BJ (cell line): ENCODE data around the gene CLN5. TPM values are rescaled to one million over a fixed set of nuclear protein-coding genes. Genes with fewer than 3 reads are reported as not detected.

ENCODE experiments used
- CTCF ChIA-PET: fragments of 350-600 bp; formaldehyde crosslinking; extraction: SDS; loops from one replicate; lab custom pipeline; 2021; ENCODE audit warnings: antibody characterized with exemption, inconsistent platforms; lab: Yijun Ruan, JAX
- POLR2A ChIA-PET: fragments of 300-600 bp; sonication (Branson Sonifier 250); formaldehyde crosslinking; extraction: SDS; loops from one replicate; lab custom pipeline; 2021; ENCODE audit warnings: antibody characterized with exemption; lab: Charles Lee
- DNase-seq: peaks from one replicate; pipeline ENCODE4 v3.0.0-alpha.2; 2011; ENCODE audit warnings: low read depth
- H3K27me3 ChIP-seq: 2 replicates; pipeline ENCODE4 v1.6.0; 2011; ENCODE audit warnings: low read length; ENCODE audit not compliant: control insufficient read depth, insufficient read depth
- H3K36me3 ChIP-seq: 2 replicates; pipeline ENCODE4 v1.5.1; 2011; ENCODE audit warnings: low read length; ENCODE audit not compliant: control insufficient read depth, insufficient read depth
- H3K4me3 ChIP-seq: 2 replicates; pipeline ENCODE4 v1.5.1; 2011; ENCODE audit warnings: low read depth, mild to moderate bottlenecking, control low read depth, low read length
- polyA plus RNA-seq: library from polyadenylated mRNA; depleted of rRNA; stranded (reverse); fragments of >200 nt; gene quantifications from 2 replicates; pipeline ENCODE4 v1.2.3, GENCODE V29; 2011
- TF ChIP-seq, protein P1 (sequence below): IDR thresholded peaks from 2 replicates; pipeline ENCODE4 v1.5.1; 2011; ENCODE audit warnings: low read depth, mild to moderate bottlenecking, control low read depth, inconsistent platforms, low read length, moderate library complexity; ENCODE audit not compliant: insufficient read depth

The CLN5 gene
- polyA plus RNA-seq, 1 experiment: 11.0 TPM

DNA sequence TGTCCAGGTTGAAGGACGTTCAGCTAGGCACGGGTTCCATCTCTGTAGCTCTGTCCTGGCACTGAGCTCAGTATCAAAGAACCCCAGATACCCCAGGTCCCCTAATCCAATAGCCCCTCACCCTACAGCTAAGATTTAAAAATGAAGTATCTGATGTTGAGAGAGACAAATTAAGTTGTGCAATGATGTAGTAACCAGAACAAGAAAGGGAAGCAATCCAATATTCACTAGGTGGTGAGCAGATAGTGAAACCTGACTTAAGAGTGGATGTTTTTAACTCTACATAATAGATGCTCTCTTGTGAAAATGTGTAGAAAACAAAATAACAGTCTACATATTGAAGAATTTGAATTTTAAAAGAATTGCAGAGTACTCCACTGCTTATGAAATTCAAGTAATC is 41.8 kb upstream of the CLN5 start:
- ChIA-PET POLR2A (no interaction called here), CTCF (no interaction called here)
- Histone ChIP-seq H3K36me3 (no peaks in the 10 kb centered on the region), H3K4me3 (no peak overlapping the region), H3K27me3 (peaks cover 3% of the 10 kb centered on the region; the same call in 1 of the 2 replicates)
- TF ChIP-seq, protein P1, sequence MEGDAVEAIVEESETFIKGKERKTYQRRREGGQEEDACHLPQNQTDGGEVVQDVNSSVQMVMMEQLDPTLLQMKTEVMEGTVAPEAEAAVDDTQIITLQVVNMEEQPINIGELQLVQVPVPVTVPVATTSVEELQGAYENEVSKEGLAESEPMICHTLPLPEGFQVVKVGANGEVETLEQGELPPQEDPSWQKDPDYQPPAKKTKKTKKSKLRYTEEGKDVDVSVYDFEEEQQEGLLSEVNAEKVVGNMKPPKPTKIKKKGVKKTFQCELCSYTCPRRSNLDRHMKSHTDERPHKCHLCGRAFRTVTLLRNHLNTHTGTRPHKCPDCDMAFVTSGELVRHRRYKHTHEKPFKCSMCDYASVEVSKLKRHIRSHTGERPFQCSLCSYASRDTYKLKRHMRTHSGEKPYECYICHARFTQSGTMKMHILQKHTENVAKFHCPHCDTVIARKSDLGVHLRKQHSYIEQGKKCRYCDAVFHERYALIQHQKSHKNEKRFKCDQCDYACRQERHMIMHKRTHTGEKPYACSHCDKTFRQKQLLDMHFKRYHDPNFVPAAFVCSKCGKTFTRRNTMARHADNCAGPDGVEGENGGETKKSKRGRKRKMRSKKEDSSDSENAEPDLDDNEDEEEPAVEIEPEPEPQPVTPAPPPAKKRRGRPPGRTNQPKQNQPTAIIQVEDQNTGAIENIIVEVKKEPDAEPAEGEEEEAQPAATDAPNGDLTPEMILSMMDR: no peak
- DNase-seq: no peak

DNA sequence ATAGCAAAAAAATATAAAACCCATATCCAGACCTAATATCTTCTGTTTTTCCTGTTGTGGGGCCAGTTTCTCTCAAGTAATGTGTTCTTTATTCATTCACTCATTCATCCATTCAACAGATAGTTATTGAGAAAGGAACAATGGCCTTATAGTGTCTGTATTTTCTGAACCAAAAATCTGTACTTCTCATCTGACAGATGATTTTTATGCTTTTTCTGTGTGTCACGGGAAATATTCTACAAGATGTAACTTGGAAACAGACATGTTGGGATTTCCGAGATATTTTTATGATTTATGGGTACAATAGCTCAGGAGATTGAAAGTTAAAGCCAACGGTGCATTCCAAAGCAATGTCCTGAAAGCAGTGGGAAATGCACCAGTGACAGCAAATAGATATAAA is 37.9 kb upstream of the CLN5 start:
- POLR2A ChIA-PET: no interaction called here
- TF ChIP-seq, protein P1: no peak
- DNase-seq: no peak
- Histone ChIP-seq H3K36me3 (no peaks in the 10 kb centered on the region), H3K4me3 (no peak overlapping the region), H3K27me3 (peaks cover 3% of the 10 kb centered on the region; the same call in 1 of the 2 replicates)
- CTCF ChIA-PET: interaction anchor here (1.5 kb wide), 1 partner anchor 26 kb away, joined by 5 read pairs; no protein-coding TSS in a partner anchor

DNA sequence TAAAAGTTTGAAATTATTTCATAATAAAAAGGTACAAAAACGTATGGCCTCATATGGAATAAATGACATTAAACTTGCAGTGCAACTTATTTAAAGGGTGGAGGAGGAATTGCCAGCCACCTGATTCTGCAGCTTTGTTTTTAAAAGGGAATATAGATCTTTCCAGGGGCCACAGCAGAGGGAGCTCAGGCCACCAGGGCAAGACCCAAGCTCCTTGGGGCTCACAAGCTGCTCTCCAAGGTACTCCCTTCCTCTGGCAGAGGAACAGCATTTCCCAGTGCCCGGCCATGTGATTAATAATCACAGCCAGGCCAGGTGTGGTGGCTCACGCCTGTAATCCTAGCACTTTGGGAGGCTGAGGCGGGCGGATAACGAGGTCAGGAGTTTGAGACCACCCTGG is 37.3 kb upstream of the CLN5 start:
- DNase-seq: no peak
- ChIA-PET CTCF (interaction anchor here (1.5 kb wide), 1 partner anchor 26 kb away, joined by 5 read pairs; no protein-coding TSS in a partner anchor), POLR2A (no interaction called here)
- H3K4me3 ChIP-seq: no peak overlapping the region
- TF ChIP-seq, protein P1: no peak
- no peaks in the 10 kb centered on the region for H3K36me3 ChIP-seq
- peaks cover 3% of the 10 kb centered on the region; the same call in 1 of the 2 replicates for H3K27me3 ChIP-seq

DNA sequence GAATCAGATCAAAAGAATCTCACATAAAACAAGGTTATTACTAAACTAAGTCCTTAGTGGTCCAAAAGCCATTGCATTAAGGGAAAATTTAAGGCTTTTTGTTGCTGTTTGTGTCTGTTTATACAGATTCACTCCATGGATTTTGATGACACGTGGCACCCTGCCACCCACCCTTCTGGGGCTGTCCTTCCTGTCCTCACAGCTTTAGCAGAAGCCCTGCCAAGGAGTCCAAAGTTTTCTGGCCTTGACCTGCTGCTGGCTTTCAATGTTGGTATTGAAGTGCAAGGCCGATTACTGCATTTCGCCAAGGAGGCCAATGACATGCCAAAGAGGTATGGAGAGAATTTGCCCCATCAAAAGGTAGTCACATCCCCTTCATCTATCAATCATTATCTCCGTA is 36.7 kb upstream of the CLN5 start:
- POLR2A ChIA-PET: no interaction called here
- CTCF ChIA-PET: interaction anchor here (1.0 to 1.5 kb wide), 2 partner anchors 17 to 25 kb away, joined by 3 to 5 read pairs; no protein-coding TSS in a partner anchor

DNA sequence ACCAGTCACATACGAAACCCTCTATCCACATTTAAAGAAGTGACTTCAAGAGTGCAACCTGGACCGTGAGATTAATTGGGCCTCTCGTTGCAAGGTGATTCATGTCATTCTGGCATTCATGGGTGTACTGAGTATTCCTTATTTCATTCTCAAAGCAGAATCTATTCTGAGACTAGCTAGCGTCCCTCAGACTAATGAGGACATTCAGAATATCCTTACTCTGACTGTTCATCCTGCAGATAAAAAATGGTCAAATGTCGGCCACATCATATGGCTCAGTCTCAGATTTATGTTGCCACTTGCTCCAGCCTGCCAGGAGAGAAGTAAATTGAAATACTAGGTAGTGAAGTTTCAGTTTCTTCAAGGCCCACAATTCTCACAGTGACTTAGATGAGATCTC is 36.2 kb upstream of the CLN5 start:
- Histone ChIP-seq H3K27me3 (peaks cover under 1% of the 10 kb centered on the region; the same call in 1 of the 2 replicates), H3K36me3 (no peaks in the 10 kb centered on the region), H3K4me3 (no peak overlapping the region)
- ChIA-PET POLR2A (no interaction called here), CTCF (interaction anchor here (0.7 to 1.0 kb wide), 2 partner anchors 17 to 21 kb away, joined by 3 to 4 read pairs; no protein-coding TSS in a partner anchor)
- TF ChIP-seq, protein P1: no peak
- DNase-seq: no peak

More for the DNA sequence above, 36.7 kb upstream of the CLN5 start:
- TF ChIP-seq, protein P1: no peak
- H3K4me3 ChIP-seq: no peak overlapping the region
- no peak for DNase-seq
- peaks cover 3% of the 10 kb centered on the region; the same call in 1 of the 2 replicates for H3K27me3 ChIP-seq
- no peaks in the 10 kb centered on the region for H3K36me3 ChIP-seq
